SIG-M5 treated with dmso at 0.1 percent for 504 hours (cell line): ENCODE measurements around the gene DNAH17.

ENCODE experiments used
- DNase-seq: peaks from one replicate; lab custom pipeline; 2025; ENCODE audit not compliant: unreplicated experiment; lab: John Stamatoyannopoulos, UW

The DNAH17 gene

GRCh38 chr17:78432226-78433012 lies 144.8 kb downstream of the DNAH17 start:
- DNase-seq: no peak

- no peak for DNase-seq
Measured at GRCh38 chr17:78431692-78431958, 145.6 kb downstream of the DNAH17 start.

GRCh38 chr17:78430892-78431691 lies 146.1 kb downstream of the DNAH17 start:
- no peak for DNase-seq

- DNase-seq: no peak
Measured at GRCh38 chr17:78429618-78429995, 147.6 kb downstream of the DNAH17 start.

GRCh38 chr17:78428836-78429617 lies 148.2 kb downstream of the DNAH17 start:
- no peak for DNase-seq

- no peak for DNase-seq
Measured at GRCh38 chr17:78428025-78428575, 149.1 kb downstream of the DNAH17 start.

GRCh38 chr17:78427140-78427539 lies 150.1 kb downstream of the DNAH17 start:
- DNase-seq: no peak

GRCh38 chr17:78426293-78426879 lies 150.8 kb downstream of the DNAH17 start:
- no peak for DNase-seq

GRCh38 chr17:78425429-78425828 lies 151.8 kb downstream of the DNAH17 start:
- DNase-seq: no peak

- DNase-seq: no peak
Measured at GRCh38 chr17:78423961-78424675, 153.1 kb downstream of the DNAH17 start.

- DNase-seq: no peak
Measured at GRCh38 chr17:78422872-78423588, 154.2 kb downstream of the DNAH17 start.

GRCh38 chr17:78422267-78422605 lies 155.0 kb downstream of the DNAH17 start:
- no peak for DNase-seq

- DNase-seq: peak; percentile 54
Measured at GRCh38 chr17:78421534-78422266, 155.5 kb downstream of the DNAH17 start.

GRCh38 chr17:78421084-78421533 lies 156.1 kb downstream of the DNAH17 start:
- DNase-seq: no peak

GRCh38 chr17:78419970-78420815 lies 157.0 kb downstream of the DNAH17 start:
- DNase-seq: no peak

- no peak for DNase-seq
Measured at GRCh38 chr17:78418326-78419026, 158.7 kb downstream of the DNAH17 start.

- no peak for DNase-seq
Measured at GRCh38 chr17:78417531-78417909, 159.7 kb downstream of the DNAH17 start.
